HG02852 (cell line): ENCODE results near the gene KRT23.

Experiments used
- ATAC-seq: cut with Tn5 transposase; IDR thresholded peaks from one replicate; pipeline ENCODE4 v1.9.1; 2021; ENCODE audit warnings: mild to moderate bottlenecking, moderate library complexity; ENCODE audit not compliant: unreplicated experiment

The KRT23 gene

DNA sequence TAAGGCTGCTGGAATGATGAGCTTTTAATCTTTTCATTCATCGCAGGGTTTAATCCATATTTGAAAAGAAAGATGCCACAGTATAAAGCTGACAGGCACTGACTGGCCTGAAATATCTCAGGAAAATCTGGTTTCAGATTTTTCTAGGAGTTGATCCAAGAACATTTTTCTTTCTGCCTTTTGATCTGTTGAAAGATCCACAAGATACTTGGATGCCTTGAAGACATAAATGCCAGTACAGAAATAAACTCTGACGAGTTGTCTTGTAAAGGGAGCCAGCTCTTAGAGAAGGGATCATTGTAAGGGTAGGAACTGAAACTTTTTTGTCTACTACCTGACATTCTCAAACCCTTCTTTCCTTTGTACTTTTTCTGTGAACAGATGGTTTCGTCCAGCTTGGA is 27.0 kb downstream of the KRT23 start:
- ATAC-seq, result no peak

DNA sequence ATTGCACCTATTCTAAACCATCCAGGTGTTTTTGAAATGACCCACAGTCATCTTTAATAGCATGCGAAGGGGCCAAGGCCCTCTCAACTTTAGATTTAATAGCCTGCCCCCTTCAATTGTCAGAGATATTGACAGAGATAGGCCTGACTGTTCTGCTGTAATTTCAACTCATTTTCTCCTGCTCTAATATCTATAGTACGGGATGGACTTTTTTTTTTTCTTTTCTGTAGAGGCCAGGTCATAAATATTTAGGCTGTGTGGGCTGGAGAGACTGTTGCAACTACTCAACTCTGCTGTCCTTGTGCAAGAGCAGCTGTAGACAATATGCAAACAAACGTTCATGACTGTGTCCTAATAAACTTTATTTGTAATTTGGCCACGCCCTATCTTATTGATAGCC is 27.7 kb downstream of the KRT23 start:
- no peak for ATAC-seq

DNA sequence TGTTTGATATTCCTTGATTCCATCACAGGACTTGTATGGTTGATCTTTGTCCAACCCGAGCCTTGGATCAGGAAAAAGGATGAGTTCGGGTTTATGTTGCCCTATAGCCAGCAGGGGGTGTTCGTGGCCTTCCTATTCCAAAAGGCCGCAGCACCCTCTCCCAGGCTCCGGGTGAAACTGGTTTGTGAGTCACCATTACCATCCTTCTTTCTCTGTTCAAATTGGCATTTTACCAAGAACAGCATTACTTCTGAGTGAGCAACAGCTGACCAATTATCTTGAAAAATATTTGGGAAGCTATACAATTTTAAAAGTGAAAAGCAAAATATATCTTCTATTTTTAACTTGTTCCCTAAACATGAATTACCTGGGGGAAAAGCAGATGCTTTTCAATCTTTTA is 28.1 kb downstream of the KRT23 start:
- ATAC-seq, result no peak

DNA sequence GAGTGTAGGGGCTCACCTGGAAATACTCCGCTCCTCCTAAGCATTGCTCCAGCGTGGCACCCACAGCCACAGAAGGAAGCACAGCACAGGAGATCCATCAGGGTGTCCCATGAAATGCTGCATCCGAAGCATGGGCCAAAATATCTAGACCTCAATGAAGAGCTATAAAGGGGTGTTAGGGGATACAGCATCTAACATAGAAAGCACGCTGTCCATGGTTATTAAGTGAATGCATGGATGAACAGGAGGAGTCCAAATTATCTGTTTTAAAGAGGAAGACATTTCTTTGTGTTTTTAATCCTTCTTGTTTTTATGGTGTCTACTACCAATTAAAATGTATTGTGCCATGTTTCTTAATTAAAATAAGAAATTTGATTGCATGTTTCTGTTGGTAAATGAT is 30.8 kb downstream of the KRT23 start:
- no peak for ATAC-seq

DNA sequence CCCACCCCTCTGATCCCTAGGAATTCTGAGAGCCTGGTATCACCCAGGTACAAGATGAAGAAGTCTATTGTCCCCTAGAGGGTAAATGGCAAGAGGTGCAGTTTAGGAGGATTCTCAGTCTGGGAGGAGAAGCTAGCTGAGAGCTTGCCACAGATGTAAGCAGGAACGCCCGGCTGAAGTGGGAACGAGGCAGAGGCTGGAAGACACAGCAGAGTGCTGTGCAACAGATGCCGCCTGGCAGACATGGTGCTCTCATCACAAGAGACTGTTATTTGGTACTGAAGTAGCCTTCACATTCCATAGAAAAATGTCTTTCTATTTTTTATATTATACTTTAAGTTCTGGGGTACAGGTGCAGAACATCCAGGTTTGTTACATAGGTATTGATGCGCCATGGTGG is 32.1 kb downstream of the KRT23 start:
- no peak for ATAC-seq

DNA sequence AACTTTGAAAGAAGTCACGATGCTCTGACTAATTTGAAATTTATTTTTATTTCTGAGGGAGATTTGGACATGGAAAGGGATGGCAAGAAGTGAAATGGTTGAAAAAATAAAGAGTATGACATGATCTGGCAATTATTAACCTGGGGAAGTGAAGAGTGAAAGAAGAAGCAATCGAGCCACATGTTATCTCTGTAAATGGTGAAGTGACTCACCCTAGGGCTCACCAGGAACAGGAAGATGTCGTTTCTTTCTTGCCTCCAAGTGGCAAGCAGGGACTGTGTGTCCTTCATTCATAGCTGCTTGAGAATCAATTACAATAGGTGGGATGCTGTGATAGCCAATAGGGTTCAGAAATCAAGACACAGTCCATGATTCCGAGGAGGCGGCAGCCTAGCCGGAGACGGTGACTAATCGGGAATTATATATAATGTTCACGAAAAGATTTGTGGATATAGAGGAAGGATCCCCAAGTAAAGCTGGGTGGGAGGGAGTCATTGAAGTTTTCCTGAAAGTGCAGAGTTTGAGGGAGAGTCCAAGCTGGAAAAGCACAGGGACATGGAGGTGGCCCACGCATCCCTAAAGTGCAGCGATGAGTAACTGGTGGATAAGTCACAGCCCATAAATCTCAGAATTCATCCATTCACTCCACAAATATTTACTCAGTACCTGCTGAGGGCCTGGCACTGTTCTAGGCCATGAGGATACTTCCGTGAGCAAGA is 34.2 kb downstream of the KRT23 start:
- ATAC-seq, result no peak

DNA sequence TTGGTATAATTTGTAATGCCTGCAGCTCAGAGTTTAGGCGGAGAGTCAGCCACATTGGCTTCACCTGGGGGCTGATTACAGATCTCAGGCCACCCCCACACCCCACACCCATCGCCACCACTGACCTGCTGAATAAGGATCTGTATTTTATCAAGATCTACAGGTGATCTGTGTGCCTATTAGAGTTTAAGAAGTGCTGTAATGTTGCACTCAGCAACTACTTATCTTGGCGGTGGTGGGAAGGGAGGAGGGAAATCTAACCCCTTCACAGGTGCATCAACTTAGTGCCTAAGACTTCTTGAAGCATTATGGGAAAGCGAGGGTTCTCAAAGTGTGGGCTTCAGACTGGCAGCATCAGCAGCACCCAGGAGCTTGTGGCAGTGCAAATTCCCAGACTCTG is 34.9 kb downstream of the KRT23 start:
- ATAC-seq, result no peak

DNA sequence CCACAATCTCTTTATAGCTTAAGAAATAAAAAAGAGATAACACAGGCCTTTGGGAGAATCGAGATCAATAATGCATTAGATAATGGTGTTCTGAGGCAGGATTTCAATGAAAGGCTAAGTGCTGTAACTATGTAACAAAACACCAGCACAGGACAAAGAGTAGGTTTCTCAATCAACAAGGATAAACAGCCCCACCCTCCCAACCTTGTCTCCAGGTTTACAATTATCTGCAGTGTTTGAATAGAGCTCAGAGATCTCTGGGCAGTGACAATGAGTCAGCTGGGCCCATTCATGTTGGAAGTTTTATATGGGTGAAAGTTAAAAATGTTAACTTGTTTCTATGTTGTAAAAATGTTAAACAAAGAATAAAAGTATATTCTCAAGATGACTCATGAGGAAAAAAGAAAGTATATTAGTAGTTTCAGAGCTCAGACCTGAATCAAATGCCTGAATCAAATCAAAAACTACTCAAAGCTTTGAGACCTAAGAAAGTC is 35.4 kb downstream of the KRT23 start:
- ATAC-seq, result no peak

DNA sequence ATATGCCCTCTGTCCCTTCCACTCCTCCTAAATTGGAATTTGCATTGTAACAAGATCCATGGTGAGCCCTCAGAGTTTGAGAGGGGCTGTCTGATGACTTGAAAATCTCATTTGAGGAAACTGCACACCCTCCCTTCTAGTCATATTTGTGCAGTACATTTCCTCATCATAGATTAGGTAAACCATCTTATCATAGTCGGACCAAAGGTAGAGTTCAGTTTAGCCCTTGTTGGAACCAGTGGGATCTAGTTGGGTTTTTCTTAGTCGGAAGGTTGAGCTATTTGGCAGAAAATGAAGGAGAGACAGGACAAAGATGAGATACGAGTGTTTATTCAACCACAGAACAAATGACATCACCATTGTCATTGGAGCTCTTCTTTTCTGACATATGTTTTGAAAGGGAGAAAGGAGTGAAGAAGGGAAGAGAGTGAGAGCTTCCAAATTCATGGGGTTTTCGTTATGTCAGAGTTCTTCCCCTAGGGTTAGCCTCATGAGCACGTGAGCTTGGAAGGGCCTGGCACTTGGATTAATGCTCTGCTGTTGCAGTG is 36.6 kb downstream of the KRT23 start:
- ATAC-seq, result no peak

DNA sequence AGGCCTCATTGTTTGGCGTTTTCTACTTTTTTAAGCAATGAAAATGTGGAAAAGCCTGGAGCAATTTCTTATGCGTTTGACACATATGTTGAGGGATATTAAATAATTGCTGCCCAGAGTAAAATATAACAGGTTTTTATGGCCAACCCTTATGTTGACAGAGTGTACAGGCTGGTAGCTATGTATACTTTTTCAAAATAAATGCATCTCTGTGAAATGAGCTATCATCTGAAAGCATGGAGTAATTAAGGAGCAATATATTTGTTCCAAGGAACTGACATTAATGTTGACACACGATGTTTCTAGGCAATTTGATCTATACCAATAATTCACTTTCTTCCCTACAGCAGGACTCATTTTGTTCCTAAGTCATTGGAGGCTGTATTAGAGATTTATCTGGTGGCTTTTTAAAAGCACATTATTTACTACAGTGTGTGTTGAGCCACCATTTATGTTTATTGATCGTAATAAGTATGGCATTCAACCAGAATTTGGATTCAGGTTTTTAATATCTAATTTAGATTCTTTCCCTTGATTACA is 40.5 kb downstream of the KRT23 start:
- no peak for ATAC-seq

DNA sequence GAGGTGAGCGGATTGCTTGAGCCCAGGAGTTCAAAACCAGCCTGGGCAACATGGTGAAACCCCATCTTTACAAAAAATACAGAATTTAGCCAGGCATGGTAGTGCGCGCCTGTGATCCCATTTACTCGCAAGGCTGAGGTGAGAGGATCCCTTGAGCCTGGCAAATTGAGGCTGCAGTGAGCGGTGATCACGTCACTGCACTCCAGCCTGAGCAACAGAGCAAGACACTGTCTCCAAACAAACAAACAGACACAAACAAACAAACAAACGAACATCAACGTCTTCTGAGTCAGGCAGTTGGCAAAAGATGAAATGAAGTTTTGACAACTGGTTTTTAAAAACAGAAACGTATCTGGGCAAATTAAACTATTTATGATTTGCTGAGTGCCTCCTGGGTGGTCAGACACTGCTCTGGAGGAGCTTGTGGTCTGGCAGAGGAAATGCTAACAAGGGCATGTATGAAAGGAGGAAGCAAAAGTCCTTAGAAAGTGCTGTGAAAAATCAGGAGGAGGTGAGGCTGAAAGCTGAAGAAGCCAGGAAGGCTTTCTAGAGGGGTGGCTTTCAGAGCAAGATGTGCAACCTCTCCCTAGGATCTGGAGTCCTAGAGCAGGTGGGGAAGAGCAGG is 42.2 kb downstream of the KRT23 start:
- no peak for ATAC-seq

DNA sequence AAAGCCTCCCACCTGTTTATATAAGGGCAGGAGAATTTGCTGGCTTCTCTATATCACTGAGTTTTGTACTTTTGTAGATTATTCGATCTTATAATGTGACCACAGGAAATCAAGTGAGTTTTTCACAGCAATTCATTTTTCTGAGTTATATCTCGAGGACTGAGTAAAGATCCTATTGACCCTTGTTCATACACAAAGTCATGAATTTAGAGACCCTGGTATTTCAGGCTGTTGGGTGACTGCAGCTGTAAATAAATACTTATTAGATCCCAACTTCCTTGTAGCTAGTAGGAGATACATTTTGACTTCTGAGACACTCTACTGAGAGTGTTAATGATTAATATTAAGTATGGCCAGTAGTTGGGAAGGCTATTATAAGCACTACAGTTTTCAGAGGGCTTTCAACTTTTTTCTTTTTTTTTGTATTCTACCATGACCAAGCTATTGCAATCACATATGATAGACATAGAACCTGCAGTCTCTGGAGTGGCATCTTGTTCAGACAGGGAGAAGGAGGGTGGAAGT is 49.2 kb downstream of the KRT23 start:
- no peak for ATAC-seq

DNA sequence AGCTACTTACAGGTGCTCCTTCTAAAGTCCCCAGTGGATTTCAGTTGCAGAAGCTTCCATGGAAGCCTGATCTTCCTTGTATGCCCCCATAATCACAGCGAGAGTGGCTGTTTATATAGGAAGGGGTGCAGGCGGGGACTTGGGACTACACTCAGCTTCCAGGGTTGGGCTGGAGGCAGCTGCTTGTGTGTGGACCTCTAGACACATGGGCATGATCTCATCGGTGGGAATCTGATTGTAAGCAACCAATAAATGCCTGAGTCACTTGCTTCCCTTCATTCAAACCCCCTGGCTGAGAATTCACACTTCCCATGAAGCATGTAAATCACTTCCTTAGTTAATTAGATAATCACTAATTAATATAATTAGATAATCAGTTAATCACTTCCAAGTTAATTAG is 51.4 kb downstream of the KRT23 start:
- no peak for ATAC-seq

DNA sequence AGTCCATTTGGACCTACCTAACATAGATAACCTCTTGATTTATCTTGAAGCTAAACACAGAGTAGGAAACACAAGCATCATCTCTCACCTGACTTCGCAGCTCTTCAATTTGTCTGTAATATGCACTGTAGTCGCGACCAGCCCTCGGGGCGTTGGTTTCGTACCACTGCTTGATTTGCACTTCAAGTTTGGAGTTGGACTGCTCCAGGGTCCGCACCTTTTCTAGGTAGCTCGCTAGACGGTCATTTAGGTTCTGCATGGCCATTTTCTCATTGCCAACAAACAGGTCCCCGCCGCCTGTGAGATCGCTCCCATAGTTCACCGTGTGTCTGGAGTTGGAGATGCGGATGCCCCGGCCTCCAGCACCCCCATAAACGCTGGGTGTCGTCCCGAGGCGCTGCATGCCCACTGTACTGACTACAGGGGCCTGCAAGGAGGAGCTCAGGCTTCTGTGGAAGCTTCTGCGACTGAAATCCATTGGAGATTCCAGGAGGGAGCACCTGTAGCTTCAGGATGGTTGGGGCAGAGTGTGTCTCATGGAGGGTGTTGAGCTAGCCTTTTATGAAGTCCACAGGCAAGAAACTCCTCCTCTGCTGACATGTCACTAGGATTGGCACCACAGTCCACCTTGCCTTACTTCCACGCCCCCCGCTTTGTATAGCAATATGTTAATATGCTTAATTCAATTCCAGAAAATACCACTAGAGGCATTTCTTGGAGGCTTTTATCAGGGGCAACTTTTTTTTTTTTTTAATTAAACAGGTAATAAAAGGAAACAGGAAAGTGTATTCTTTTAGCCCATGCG is 52.5 kb downstream of the KRT23 start, which contains the start of gene KRT20:
Gene KRT20, minus strand, starts transcription at position 535 of the 805 bp plus-strand sequence. Its CDS starts 57 bp downstream, at position 478.
- no peak for ATAC-seq

DNA sequence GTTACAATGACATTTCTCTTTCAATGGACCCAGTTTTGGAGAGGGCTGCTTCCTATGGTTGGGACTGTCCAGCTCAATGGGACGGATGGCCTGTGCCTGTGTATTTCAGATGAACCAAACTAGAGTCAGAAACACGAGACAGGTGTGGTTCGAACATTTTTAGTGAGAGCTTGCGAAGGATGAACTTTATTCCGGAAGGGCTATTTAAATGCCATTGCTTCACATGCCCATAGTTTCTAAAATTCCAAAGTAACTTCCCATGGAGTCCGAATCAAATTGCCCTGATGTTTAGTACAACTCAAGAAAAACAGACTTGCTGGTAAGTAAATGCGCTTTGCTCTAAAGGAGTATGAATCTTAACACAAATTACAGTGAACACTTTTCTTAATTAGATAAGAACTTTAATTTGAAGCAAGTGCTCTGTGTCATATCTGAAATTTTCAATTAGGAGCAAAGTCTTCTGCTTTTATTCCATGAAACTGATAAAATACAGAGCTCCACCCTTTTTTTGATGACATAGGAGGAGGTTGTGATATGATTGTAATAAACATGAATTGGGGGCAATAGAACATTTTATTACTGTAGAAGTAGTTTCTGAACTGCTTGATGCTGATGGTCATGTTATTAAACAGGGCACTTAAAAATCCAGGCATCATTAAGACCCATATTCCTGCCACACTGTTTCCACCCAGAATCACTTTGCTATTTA is 53.7 kb downstream of the KRT23 start:
- ATAC-seq, result no peak

DNA sequence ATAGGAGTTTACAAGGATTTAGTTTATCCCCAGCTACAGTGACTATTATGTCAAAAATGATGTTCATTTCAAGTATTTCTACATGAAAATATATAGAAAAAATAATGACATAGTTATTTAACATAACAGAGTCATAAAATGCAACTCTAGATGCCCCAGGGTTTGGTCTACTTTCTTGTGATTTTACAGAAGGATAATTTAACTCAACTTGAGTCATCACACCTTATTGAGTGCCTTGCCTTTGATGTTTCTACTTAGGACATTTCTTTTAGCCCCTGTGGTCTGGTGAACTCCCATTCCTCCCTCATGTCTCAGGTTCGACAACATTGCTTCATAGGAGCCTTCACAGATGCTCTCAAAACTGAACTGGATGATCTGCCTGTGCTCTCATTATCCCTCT is 54.4 kb downstream of the KRT23 start:
- ATAC-seq, result no peak

DNA sequence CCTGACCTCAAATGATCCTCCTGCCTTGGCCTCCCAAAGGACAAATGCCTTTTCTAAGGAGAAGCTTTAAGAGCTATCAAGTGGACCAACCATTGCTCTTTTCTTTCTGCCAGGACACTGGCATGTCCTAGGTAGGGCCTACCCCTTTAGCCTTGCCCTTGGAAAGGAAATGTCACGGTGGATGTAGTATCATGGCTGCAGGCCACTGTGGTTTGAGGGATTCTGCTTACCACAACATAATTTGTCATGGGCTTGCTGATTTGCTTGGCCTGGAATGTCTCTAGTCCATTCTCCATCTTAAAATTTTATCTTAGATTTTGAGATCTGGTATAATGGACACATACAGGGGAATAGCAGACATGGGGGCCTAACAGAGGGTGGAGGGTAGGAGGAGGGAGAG is 58.4 kb downstream of the KRT23 start:
- ATAC-seq, result no peak

DNA sequence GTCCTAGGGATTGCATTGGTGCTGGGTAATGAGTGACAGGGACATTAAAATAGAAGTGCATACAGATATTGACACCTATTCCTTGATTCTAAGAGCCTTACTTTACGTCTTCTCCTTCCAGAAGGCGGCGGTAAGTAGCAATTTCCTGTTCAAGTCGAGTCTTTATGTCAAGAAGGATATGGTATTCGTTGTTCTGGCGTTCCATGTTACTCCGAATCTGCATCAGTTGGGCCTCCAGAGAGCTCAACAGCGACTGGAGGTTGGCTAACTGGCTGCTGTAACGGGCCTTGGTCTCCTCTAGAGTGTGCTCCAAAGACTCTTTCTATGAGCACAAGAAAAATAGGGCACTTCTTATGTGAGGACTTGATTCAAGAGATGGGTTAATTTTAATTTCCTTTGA is 59.4 kb downstream of the KRT23 start:
- ATAC-seq, result no peak

DNA sequence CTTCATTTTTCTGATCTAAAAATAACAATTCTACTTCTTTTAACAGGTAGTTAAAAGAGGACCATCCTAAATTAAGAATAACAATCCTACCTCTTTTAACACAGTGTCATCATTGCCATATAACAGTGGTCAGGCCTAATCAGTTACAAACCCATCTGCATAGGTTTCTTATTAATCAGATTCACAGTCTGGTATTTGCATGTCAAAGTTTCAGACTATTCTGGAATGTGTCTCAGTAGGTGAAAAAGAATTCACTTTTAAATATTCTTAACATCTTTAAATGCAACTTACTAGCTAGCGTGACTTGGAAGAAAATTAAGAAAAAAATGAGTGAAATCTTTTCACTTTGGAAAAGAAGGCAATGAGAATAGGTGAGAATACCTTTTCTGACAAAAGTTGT is 63.6 kb downstream of the KRT23 start:
- no peak for ATAC-seq

DNA sequence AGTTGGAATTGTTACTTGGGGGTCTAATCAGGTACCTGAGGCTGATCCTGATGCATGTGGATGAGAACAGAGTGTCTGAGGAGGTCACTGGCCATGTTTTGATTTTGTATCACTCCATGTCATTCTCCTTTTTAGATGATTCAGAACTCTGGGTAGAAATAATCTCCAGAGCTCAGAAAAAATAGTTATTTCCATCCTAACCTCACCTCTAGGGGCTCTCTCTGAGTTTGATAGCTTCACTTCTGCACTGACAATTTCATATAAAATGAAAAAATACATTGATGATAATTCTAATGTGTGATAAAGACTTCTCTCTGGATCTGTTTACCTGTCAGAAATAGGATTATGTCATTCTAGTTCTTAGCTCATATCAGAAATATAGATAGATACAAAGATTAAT is 64.2 kb downstream of the KRT23 start:
- no peak for ATAC-seq
